Endothelial cell of coronary artery (primary cell): Measurements from ENCODE around the gene AKAP3. TPM values are rescaled to one million over a fixed set of nuclear protein-coding genes. Genes with fewer than 3 reads are reported as not detected.

Source experiments
- total RNA-seq: library from RNA; depleted of rRNA; stranded (reverse); fragments of >200 nt; gene quantifications from 2 replicates; pipeline ENCODE4 v1.2.3, GENCODE V29; 2014

Gene AKAP3
- 0.47 and 0.90 TPM in 2 replicates for total RNA-seq

DNA sequence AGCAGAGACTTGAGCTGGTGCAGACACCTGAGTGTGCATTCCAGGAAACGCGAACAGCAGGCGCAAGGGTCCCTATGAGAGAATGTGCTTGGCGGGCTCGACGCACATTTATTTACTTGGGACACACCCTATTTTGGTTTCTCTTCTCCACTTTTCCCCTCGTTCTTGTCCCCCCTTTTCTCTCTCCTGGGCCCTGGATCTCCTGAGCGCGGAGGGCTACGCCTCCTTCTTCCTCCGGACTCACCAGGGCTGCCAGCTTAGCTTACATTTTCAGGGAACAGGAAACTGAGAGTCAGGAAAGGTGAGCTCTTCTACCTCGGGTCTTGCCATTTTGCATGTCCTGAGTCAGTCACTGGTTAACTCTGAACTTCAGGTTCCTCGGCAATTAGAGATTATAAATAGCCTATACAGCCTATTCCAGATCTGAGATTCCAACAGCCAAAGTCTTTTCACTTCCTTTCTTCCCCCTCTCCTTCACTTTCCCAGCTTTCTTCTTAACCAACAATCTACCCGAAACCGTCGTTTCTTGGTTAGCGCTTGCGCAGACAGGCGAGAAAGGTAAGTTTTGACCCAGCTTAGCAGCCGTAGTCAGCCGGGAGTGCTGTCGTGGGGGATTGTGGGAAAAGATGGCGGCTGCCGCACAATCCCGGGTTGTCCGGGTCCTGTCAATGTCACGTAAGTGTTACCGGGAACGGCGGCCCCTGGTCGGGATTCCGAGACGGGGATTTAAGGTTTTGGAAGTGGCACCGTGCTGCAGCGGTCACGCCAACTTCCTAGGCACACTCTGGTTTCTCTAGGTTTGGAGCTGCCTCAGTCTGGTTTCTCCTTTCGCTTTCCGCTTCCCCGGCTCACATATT, at the start of gene AKAP3, which contains the start of gene NDUFA9:
Gene AKAP3 (minus strand): TSS at position 551 of the 857 bp plus-strand sequence. CDS start 10,855 bp downstream, outside the sequence.
Gene NDUFA9 (plus strand): TSS at position 614 of the 857 bp plus-strand sequence. CDS start 13 bp downstream, at position 627.

Other genes with a start within 250 kb of the AKAP3 start
- gene FGF6, start 203.2 kb downstream of the AKAP3 start, total RNA-seq: not detected in 2 replicates
- gene RAD51AP1, start 110.2 kb downstream of the AKAP3 start, total RNA-seq: 4.6 and 11.6 TPM in 2 replicates
- 45.7 and 49.1 TPM in 2 replicates for gene DYRK4, start 86.8 kb downstream of the AKAP3 start, total RNA-seq
- 49.6 and 67.9 TPM in 2 replicates for gene NDUFA9, start 63 bp upstream of the AKAP3 start, total RNA-seq
- gene GALNT8, start 71.3 kb upstream of the AKAP3 start, total RNA-seq: 0.56 and 0.63 TPM in 2 replicates